ENCODE measurements around the gene PGAP6. TPM values are rescaled to one million over a fixed set of nuclear protein-coding genes. Genes with fewer than 3 reads are reported as not detected.

PGAP6 gene
- total and polyA plus RNA-seq, 2 of the 13 experiments (the other 11 are each of a cell fraction or from before 2014, with no cell fraction given): 52.7 to 136 TPM

- no peak for TF ChIP-seq ZNF704 (CRISPR knock-in tag; IDR thresholded peaks at IDR 0.05; ENCODE audit: borderline replicate concordance)
- TF ChIP-seq ZNF816 (CRISPR knock-in tag; IDR thresholded peaks at IDR 0.05; ENCODE audit: borderline replicate concordance): no peak
- TF ChIP-seq ZNF350 (CRISPR knock-in tag; IDR thresholded peaks at IDR 0.05; ENCODE audit: borderline replicate concordance, low read depth): no peak; the same call in 1 of the 2 replicates
- TF ChIP-seq HIC2 (CRISPR knock-in tag; IDR thresholded peaks at IDR 0.05; ENCODE audit: low read depth): no peak
- TF ChIP-seq ZNF264 (CRISPR knock-in tag; IDR thresholded peaks at IDR 0.05): no peak
- TF ChIP-seq TCF12 (IDR thresholded peaks at IDR 0.05): no peak
- TF ChIP-seq TCF12 (CRISPR knock-in tag; IDR thresholded peaks at IDR 0.05): 0 out of 2 replicates have a peak, but pooled peaks have one; percentile 6
- no peak for TF ChIP-seq NFIB (CRISPR knock-in tag; IDR thresholded peaks at IDR 0.05; ENCODE audit: borderline replicate concordance)
- peak; percentile 12; the same call in 1 of the 2 replicates for TF ChIP-seq KDM5B (CRISPR knock-in tag; IDR thresholded peaks at IDR 0.05; ENCODE audit: borderline replicate concordance)
- no peak for TF ChIP-seq RFXAP (CRISPR knock-in tag; IDR thresholded peaks at IDR 0.05; ENCODE audit: borderline replicate concordance)
- no peak for TF ChIP-seq RBM22 (optimal IDR thresholded peaks at IDR 0.05; ENCODE audit: low read length)
- no peak for TF ChIP-seq HMG20A (CRISPR knock-in tag; IDR thresholded peaks at IDR 0.05; ENCODE audit: borderline replicate concordance)
- TF ChIP-seq ZNF709 (CRISPR knock-in tag; IDR thresholded peaks at IDR 0.05): no peak
- no peak for TF ChIP-seq ZNF644 (CRISPR knock-in tag; IDR thresholded peaks at IDR 0.05; ENCODE audit: low read depth)
- no peak for TF ChIP-seq AHDC1 (CRISPR knock-in tag; IDR thresholded peaks at IDR 0.05; ENCODE audit: borderline replicate concordance)
- 0 out of 2 replicates have a peak, but pooled peaks have one; percentile 8 for TF ChIP-seq ZNF446 (CRISPR knock-in tag; IDR thresholded peaks at IDR 0.05)
- no peak for TF ChIP-seq ZNF7 (CRISPR knock-in tag; IDR thresholded peaks at IDR 0.05)
- no peak for TF ChIP-seq RAD51 (IDR thresholded peaks at IDR 0.05; ENCODE audit: borderline replicate concordance)
- no peak for TF ChIP-seq ZNF550 (CRISPR knock-in tag; IDR thresholded peaks at IDR 0.05; ENCODE audit: borderline replicate concordance)
- no peak for TF ChIP-seq NR0B2 (CRISPR knock-in tag; IDR thresholded peaks at IDR 0.05)
- TF ChIP-seq ZBTB38 (CRISPR knock-in tag; IDR thresholded peaks at IDR 0.05): peak; percentile 100
- no peak for TF ChIP-seq ZNF746 (CRISPR knock-in tag; IDR thresholded peaks at IDR 0.05)
Observed at GRCh38 chr16:360698-361336, 21.0 kb downstream of the PGAP6 start (continued).
